GM12801 (cell line): ENCODE results near the gene CABYR.

Experiments used
- TF ChIP-seq, protein P1 (sequence below): IDR thresholded peaks from one replicate; pipeline ENCODE4 v1.5.1; 2011; ENCODE audit warnings: control low read depth; ENCODE audit not compliant: insufficient read length; ENCODE audit errors: extremely low read depth

The CABYR gene

DNA sequence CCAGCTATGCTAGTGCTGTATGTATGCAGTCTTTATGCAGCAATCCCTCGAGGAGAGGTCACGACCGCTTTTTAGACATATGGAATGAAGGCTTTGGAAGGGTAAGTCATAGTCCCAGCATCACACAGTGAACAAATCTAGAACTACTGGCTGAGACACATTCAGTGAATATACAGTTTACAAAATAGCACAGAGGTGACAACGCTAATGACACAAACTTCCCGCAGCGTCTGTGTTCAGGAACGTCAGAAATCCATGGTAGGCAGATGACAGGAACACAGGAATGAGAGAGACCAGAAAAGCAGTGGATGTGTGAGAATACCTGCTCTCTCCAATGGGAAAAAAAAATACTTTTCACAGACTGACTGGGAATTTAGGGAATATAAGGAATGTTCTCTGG is 29.6 kb downstream of the CABYR start:
- TF ChIP-seq, protein P1, sequence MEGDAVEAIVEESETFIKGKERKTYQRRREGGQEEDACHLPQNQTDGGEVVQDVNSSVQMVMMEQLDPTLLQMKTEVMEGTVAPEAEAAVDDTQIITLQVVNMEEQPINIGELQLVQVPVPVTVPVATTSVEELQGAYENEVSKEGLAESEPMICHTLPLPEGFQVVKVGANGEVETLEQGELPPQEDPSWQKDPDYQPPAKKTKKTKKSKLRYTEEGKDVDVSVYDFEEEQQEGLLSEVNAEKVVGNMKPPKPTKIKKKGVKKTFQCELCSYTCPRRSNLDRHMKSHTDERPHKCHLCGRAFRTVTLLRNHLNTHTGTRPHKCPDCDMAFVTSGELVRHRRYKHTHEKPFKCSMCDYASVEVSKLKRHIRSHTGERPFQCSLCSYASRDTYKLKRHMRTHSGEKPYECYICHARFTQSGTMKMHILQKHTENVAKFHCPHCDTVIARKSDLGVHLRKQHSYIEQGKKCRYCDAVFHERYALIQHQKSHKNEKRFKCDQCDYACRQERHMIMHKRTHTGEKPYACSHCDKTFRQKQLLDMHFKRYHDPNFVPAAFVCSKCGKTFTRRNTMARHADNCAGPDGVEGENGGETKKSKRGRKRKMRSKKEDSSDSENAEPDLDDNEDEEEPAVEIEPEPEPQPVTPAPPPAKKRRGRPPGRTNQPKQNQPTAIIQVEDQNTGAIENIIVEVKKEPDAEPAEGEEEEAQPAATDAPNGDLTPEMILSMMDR: no peak

DNA sequence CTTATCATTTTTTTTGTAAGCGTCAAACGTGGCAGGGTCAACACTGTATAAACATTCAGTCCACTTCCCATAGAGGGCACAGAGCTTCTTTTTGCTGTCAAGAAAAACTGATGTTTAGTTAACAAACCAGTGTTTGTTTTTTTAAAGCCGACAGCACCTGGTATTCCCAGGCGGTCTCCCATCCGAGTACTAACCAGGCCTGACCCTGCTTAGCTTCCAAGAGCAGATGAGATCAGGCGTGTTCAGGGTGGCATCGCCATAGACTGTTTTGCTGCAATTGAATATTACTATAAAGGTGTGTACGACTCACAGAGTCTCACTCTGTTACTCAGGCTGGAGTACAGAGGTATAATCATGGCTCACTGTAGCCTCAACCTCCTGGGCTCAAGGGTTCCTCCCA is 31.5 kb downstream of the CABYR start:
- TF ChIP-seq, protein P1: no peak

DNA sequence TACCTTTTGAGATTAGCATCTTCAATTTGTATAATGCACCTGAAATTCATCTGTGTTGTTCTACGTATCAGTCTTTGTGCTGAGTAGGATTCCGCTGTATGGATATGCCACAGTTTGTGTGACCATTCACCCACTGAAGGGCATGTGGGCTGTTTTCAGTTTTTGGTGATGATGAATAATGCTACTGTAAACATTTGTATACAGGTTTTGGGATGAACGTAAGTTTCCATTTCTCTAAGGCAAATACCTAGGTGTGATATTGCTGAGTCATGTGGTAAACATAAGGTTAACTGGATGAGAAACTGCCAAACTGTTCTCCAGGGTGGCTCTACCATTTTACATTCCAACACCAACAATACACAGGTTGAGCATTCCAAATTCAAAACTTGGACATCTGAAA is 35.1 kb downstream of the CABYR start:
- TF ChIP-seq, protein P1: no peak

DNA sequence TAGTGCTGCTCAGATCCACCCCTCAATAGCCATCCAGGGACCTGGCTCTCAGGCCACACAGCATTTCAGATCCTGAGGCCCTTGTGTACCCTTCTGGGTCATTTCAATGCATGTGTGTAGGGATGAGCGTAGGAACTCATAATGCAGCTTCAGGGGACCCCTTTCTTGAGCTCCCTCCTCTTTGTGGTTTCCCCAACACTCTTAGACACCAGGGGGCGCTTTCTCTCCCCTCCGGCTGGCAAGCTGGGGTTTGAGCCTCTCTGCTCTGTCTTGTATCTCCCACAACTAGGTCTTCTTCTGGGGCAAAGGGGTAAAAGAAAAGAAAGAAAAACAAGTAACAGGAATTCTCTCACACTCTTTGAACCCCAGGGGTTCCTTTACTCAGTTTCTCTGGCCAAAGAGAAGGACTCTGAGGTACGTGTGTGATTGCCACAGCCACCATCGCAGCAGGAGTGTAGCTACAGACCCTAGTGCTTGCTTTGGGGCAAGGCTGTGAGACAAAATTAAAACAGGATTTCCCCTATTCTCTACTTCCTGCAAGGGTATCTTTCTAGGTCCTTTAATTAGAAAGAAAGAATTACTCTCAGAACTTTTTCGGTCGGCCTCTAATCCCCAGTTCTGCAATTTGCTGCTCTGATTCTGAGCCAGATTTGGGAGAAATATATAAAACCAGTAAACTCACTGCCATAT is 38.0 kb downstream of the CABYR start:
- TF ChIP-seq, protein P1: no peak

DNA sequence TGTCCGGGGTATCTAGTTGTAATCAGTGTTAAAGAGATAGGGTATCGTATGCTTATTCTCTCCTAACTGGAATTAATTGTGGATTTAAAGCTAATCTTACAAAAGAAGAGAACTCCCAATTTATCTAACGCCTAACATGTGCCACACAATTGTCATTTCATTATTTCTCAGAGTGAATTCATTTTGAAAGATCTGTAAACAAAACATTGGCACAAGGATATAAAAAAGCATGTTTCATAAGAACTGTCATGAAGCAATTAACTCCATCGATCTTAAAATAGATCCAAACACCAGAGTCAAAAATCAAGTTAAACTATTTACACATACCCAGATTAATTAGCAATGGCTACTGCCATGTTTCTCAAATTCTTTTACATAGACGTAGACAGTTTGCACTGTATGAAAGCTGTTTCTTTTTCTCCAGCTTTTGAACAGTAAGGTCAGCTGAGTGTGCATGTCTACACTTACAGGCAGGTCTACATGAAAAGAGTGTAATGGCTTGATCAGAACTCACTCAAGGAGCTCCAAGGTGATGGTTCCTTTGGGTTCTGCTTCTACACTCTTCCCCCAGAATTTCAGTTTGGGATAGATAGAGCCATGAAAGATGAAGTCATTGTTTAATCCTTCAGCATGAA is 38.8 kb downstream of the CABYR start:
- TF ChIP-seq, protein P1: no peak

DNA sequence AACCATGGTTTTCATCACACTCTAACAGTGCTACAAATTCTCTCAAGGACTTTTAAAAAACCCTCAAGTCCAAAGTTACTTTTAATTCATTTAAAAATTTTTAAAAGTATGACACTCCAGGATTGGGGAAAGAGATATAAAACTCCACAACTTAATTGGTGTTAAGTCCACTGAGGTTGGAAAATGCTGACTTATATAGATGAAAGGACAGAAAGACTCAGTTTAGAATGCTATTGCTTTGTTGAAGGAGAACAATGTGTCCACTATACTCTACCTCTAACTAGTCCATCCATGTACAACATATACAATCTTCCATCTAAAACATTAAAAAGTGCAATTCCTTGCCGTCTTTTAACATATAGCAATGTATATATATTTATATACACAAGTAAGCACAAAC is 41.2 kb downstream of the CABYR start:
- TF ChIP-seq, protein P1: no peak

DNA sequence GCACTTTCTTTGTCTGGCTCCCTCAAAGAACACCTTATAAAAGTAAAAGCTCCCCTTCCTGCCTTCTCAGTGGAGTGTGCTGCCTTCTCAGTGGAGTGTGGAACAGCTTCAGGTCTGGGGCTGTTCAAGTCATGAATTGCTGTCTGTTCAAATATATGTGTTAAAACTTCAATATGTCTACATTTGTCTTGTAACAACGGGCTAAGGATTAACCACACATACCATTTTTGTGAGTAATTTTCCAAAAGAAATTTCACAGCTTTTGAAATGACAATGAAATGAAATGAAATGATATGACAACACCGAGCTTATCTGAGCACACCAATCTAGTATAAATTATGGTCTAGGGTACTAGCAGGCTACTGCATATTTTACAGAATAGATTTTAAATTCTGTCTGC is 42.9 kb downstream of the CABYR start:
- TF ChIP-seq, protein P1: no peak
